Upper lobe of left lung (tissue), 6 donors: ENCODE results near the gene PXDN. TPM values are rescaled to one million over a fixed set of nuclear protein-coding genes. Genes with fewer than 3 reads are reported as not detected.

Source experiments
- ATAC-seq, 2 donors: fragments of 200-7000 bp; cut with Tn5 transposase; one replicate each; pipeline ENCODE4 v1.9.1; 2022; ENCODE audit warnings: mild to moderate bottlenecking in 2 of 2, moderate library complexity in 2 of 2; ENCODE audit not compliant: low FRiP score in 2 of 2
- DNase-seq, 2 donors: peaks; one replicate each; pipeline ENCODE4 v3.0.0-alpha.2; 2019 to 2020
- H3K27ac ChIP-seq, 4 donors: fragments of 200-600 bp; sonication (generic); one replicate each; pipeline ENCODE4 v1.5.1; 2016 to 2019
- H3K27me3 ChIP-seq, 4 donors: fragments of 200-600 bp; sonication (generic); one replicate each; pipeline ENCODE4 v1.5.1; 2017 to 2019
- H3K36me3 ChIP-seq, 4 donors: fragments of 200-600 bp; sonication (generic); one replicate each; pipeline ENCODE4 v1.5.1; 2016 to 2019
- H3K4me1 ChIP-seq, 4 donors: fragments of 200-600 bp; sonication (generic); one replicate each; pipeline ENCODE4 v1.5.1; 2018 to 2019
- H3K4me3 ChIP-seq, 4 donors: fragments of 200-600 bp; sonication (generic); one replicate each; pipeline ENCODE4 v1.5.1; 2017 to 2019; ENCODE audit warnings: mild to moderate bottlenecking in 2 of 4, moderate library complexity in 1 of 4
- H3K9me3 ChIP-seq, 4 donors: fragments of 200-600 bp; sonication (generic); one replicate each; pipeline ENCODE4 v1.5.1; 2018 to 2019
- CTCF ChIP-seq, 6 experiments: fragments of 450-650 bp in 4 of 6; fragments of 200-600 bp in 2 of 6; sonication (generic) in 2 of 6; IDR thresholded peaks; one replicate each; pipeline ENCODE4 v1.5.1; 2016 to 2019; ENCODE audit warnings: antibody characterized with exemption in 6 of 6
- EP300 ChIP-seq, 4 donors: sonication (generic); formaldehyde crosslinking; IDR thresholded peaks; one replicate each; pipeline ENCODE4 v1.5.1; 2017; ENCODE audit warnings: antibody characterized with exemption in 4 of 4, control low read depth in 2 of 4
- POLR2A ChIP-seq, 4 donors: fragments of 450-650 bp; IDR thresholded peaks; one replicate each; pipeline ENCODE4 v1.5.1; 2016 to 2017; ENCODE audit warnings: antibody characterized with exemption in 4 of 4, mild to moderate bottlenecking in 2 of 4
- POLR2AphosphoS5 ChIP-seq, 2 donors: sonication (generic); formaldehyde crosslinking; IDR thresholded peaks; one replicate each; pipeline ENCODE4 v1.5.1; 2017; ENCODE audit warnings: antibody characterized with exemption in 2 of 2
- WGBS, 2 donors: methylation state at CpG; one replicate each; pipeline ENCODE4 v1.1.5; 2017 to 2018; 5-methylcytosine and 5-hydroxymethylcytosine counted together
- total RNA-seq, 6 donors: library from RNA; depleted of rRNA in 4 of 6; stranded (reverse); fragments of >200 nt in 4 of 6; gene quantifications; one replicate each; pipeline versions ENCODE4 v1.1.0 to v1.2.1, GENCODE V29; 2016 to 2021
- donor health status: DM: no; HTN: no; CAD: no; lungs with moderate emphysema.
- donor health status: DM: no; HTN: yes; CAD: no; lungs with severe emphysema.

PXDN gene
- total RNA-seq, 6 donors from 2014 or later, result 20.8 to 65.6 (median 38.5) TPM

- 47 to 59% methylated on average over 9 to 10 of the region's 15 CpGs for WGBS, 2 donors
- Histone ChIP-seq H3K4me3 (no peak overlapping the region), H3K27me3 (no peaks in the 10 kb centered on the region), H3K36me3 (no peaks in the 10 kb centered on the region), H3K4me1 (peaks cover 18 to 41% (median 25%) of the 10 kb centered on the region in 4 donors), H3K27ac (peak overlapping the region in 2 of 4 donors; percentile 32 to 41), H3K9me3 (no peaks in the 10 kb centered on the region)
- DNase-seq (peak in 1 of 2 donors; percentile 65), ATAC-seq (no peak)
- TF ChIP-seq EP300 (IDR thresholded peaks at IDR 0.05), result no peak
- TF ChIP-seq POLR2A (IDR thresholded peaks at IDR 0.05), result no peak
Measured at GRCh38 chr2:1588978-1589621, 155.2 kb downstream of the PXDN start.

- Histone ChIP-seq H3K9me3 (no peaks in the 10 kb centered on the region), H3K27me3 (no peaks in the 10 kb centered on the region), H3K36me3 (no peaks in the 10 kb centered on the region), H3K4me3 (no peak overlapping the region), H3K27ac (peak overlapping the region in 3 of 4 donors; percentile 41 to 54 (median 43)), H3K4me1 (peaks cover 18 to 41% (median 23%) of the 10 kb centered on the region in 4 donors)
- TF ChIP-seq CTCF (IDR thresholded peaks at IDR 0.05) (no peak), POLR2AphosphoS5 (IDR thresholded peaks at IDR 0.05) (no peak)
- 73 to 82% methylated on average over 15 to 26 of the region's 27 CpGs for WGBS, 2 donors
- DNase-seq (peak in 1 of 2 donors; percentile 67), ATAC-seq (peak in 1 of 2 donors; percentile 23)
Measured at GRCh38 chr2:1588051-1588977, 156.0 kb downstream of the PXDN start.

- Histone ChIP-seq H3K27ac (peak overlapping the region in 3 of 4 donors; percentile 41 to 54 (median 43)), H3K27me3 (no peaks in the 10 kb centered on the region), H3K36me3 (no peaks in the 10 kb centered on the region), H3K9me3 (no peaks in the 10 kb centered on the region), H3K4me1 (peaks cover 18 to 37% (median 20%) of the 10 kb centered on the region in 4 donors), H3K4me3 (peak overlapping the region in 2 of 4 donors; percentile 5 to 10)
- DNase-seq (no peak), ATAC-seq (peak; percentile 37 to 78)
- 78 to 84% methylated on average over 16 of the region's 17 CpGs for WGBS, 2 donors
- no peak for TF ChIP-seq POLR2A (IDR thresholded peaks at IDR 0.05)
- TF ChIP-seq POLR2AphosphoS5 (IDR thresholded peaks at IDR 0.05), result no peak
- no peak for TF ChIP-seq EP300 (IDR thresholded peaks at IDR 0.05)
- TF ChIP-seq CTCF (IDR thresholded peaks at IDR 0.05), result no peak
Measured at GRCh38 chr2:1586923-1587840, 157.1 kb downstream of the PXDN start.

GRCh38 chr2:1586251-1586922 lies 157.9 kb downstream of the PXDN start:
- H3K9me3 ChIP-seq, result no peaks in the 10 kb centered on the region
- H3K27me3 ChIP-seq, result no peaks in the 10 kb centered on the region
- 79 to 84% methylated on average over 10 to 14 of the region's 14 CpGs for WGBS, 2 donors
- H3K36me3 ChIP-seq, result no peaks in the 10 kb centered on the region
- peak overlapping the region in 2 of 4 donors; percentile 5 to 10 for H3K4me3 ChIP-seq
- ATAC-seq (no peak), DNase-seq (no peak)
- peaks cover 11 to 29% (median 12%) of the 10 kb centered on the region in 4 donors for H3K4me1 ChIP-seq
- peak overlapping the region in 1 of 4 donors; percentile 41 for H3K27ac ChIP-seq
- no peak for TF ChIP-seq POLR2A (IDR thresholded peaks at IDR 0.05)
- no peak for TF ChIP-seq EP300 (IDR thresholded peaks at IDR 0.05)
- no peak for TF ChIP-seq POLR2AphosphoS5 (IDR thresholded peaks at IDR 0.05)
- TF ChIP-seq CTCF (IDR thresholded peaks at IDR 0.05), result no peak
